ENCODE results near the gene ADAMTS8. TPM values are rescaled to one million over a fixed set of nuclear protein-coding genes. Genes with fewer than 3 reads are reported as not detected.

ADAMTS8 gene
- total RNA-seq, 1 experiment from 2014 or later, result 0.07 TPM

DNA sequence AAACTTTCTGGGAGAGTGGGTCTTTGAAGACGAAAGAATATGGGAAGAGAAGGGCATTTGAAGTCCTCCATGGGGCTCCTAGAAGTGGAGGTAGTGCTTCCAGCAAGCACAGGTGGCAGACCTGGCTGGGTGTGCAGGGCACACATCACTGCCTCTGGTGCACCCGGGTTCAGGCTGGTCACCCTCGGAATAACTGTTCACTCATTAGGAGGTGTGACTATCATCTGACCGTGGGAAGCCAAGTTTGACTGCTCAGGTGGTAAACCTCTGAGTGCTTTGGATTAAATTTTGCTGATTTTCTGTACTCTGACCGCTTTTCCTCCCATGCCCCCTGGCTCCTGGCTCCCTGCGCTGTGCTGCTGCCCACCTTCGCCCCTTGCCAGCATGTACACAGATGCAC, 31.1 kb upstream of the ADAMTS8 start:
- POLR2A ChIA-PET, result no interaction called here
- no peaks in the 10 kb centered on the region for H3K9me2 ChIP-seq (ENCODE audit: insufficient read depth)
- H3K4me3 ChIP-seq (replicated peaks in 1 of 2; ENCODE audit: low read depth in 1 of 2, low read length in 2 of 2), result no peak overlapping the region
- H3K4me1 ChIP-seq (ENCODE audit: control insufficient read depth in 1 of 2, insufficient read depth in 2 of 2, low read length in 2 of 2), result no peaks in the 10 kb centered on the region
- H3K36me3 ChIP-seq (ENCODE audit: control insufficient read depth in 1 of 2, insufficient read depth in 2 of 2, low read length in 2 of 2), result no peaks in the 10 kb centered on the region
- no peaks in the 10 kb centered on the region for H4K20me1 ChIP-seq (ENCODE audit: insufficient read depth)
- no peak for DNase-seq (ENCODE audit: low read depth, low spot score)
- RAD21 ChIA-PET (ENCODE audit: low non-redundant PET in 1 of 2, low total read pairs in 2 of 2, uncharacterized antibody in 2 of 2, unreplicated experiment in 2 of 2), result no interaction called here
- no peak overlapping the region for H3K9ac ChIP-seq (ENCODE audit: low read length)
- no peak overlapping the region for H2AFZ ChIP-seq (ENCODE audit: low read depth, low read length, poor library complexity, severe bottlenecking)
- no peaks in the 10 kb centered on the region for H3K79me2 ChIP-seq (ENCODE audit: insufficient read depth, low read length)
- intact Hi-C loops (cut with micrococcal nuclease), result no loop called here
- TF ChIP-seq ZFX (IDR thresholded peaks at IDR 0.05), result no peak
- TF ChIP-seq SIN3A (IDR thresholded peaks at IDR 0.05; ENCODE audit: low read depth), result no peak
- TF ChIP-seq YY1 (IDR thresholded peaks at IDR 0.05; ENCODE audit: extremely low read depth, insufficient replicate concordance, low read depth, low read length), result no peak
- TF ChIP-seq, protein P1, sequence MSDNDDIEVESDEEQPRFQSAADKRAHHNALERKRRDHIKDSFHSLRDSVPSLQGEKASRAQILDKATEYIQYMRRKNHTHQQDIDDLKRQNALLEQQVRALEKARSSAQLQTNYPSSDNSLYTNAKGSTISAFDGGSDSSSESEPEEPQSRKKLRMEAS (IDR thresholded peaks at IDR 0.05), result no peak
- TF ChIP-seq, protein P2, sequence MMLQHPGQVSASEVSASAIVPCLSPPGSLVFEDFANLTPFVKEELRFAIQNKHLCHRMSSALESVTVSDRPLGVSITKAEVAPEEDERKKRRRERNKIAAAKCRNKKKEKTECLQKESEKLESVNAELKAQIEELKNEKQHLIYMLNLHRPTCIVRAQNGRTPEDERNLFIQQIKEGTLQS (IDR thresholded peaks at IDR 0.05), result no peak
- no peak overlapping the region for H3K27ac ChIP-seq (ENCODE audit: low read depth, low read length)
- BruUV-seq (replicated peaks), result no TSS peak
- ATAC-seq, result no peak
- CTCF ChIA-PET, result no interaction called here
- no peaks in the 10 kb centered on the region for H3K27me3 ChIP-seq (ENCODE audit: insufficient read depth, low read length)
- H3K9me3 ChIP-seq (ENCODE audit: control insufficient read depth in 1 of 2, insufficient read depth in 1 of 2, low read depth in 1 of 2, low read length in 2 of 2), result no peaks in the 10 kb centered on the region
- H3K4me2 ChIP-seq (ENCODE audit: low read length), result no peak overlapping the region

DNA sequence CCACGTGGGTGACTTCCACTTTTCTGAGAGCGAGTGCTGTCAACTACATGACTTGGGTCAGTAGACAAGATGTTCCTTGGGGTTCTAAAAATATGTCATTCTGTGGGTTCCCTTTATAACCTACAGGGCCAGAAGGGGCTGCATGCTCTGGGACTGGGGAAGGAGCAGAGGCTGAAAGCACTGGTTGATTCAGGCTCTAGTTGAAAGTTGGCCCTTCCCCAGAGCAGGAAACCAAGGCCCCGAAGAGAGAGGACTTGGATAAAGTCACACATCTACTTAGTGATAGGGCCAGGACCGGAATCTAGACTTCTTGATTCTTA, 30.0 kb upstream of the ADAMTS8 start:
- no peaks in the 10 kb centered on the region for H3K9me3 ChIP-seq (ENCODE audit: control insufficient read depth in 1 of 2, insufficient read depth in 1 of 2, low read depth in 1 of 2, low read length in 2 of 2)
- ChIA-PET POLR2A (no interaction called here), RAD21 (ENCODE audit: low non-redundant PET in 1 of 2, low total read pairs in 2 of 2, uncharacterized antibody in 2 of 2, unreplicated experiment in 2 of 2) (no interaction called here), CTCF (no interaction called here)
- H3K27ac ChIP-seq (ENCODE audit: low read depth, low read length), result no peak overlapping the region
- H4K20me1 ChIP-seq (ENCODE audit: insufficient read depth), result no peaks in the 10 kb centered on the region
- no peak overlapping the region for H3K4me2 ChIP-seq (ENCODE audit: low read length)
- ATAC-seq, result no peak
- no peaks in the 10 kb centered on the region for H3K9me2 ChIP-seq (ENCODE audit: insufficient read depth)
- no peaks in the 10 kb centered on the region for H3K4me1 ChIP-seq (ENCODE audit: control insufficient read depth in 1 of 2, insufficient read depth in 2 of 2, low read length in 2 of 2)
- H3K9ac ChIP-seq (ENCODE audit: low read length), result no peak overlapping the region
- TF ChIP-seq EZH2 (IDR thresholded peaks at IDR 0.05) (no peak), RAD21 (IDR thresholded peaks at IDR 0.05; ENCODE audit: low read depth) (no peak), ZFX (IDR thresholded peaks at IDR 0.05) (no peak), YY1 (IDR thresholded peaks at IDR 0.05; ENCODE audit: extremely low read depth, insufficient replicate concordance, low read depth, low read length) (no peak), CBX3 (IDR thresholded peaks at IDR 0.05; ENCODE audit: low read depth) (no peak), EGR1 (IDR thresholded peaks at IDR 0.05; ENCODE audit: low read depth) (no peak), JUND (IDR thresholded peaks at IDR 0.05) (no peak), FOSL1 (IDR thresholded peaks at IDR 0.05; ENCODE audit: low read depth) (no peak), CEBPB (IDR thresholded peaks at IDR 0.05; ENCODE audit: low read depth) (no peak), ZNF274 (IDR thresholded peaks at IDR 0.05; ENCODE audit: low read depth, low read length) (no peak)
- TF ChIP-seq, protein P1 (IDR thresholded peaks at IDR 0.05), result no peak
- TF ChIP-seq, protein P3, sequence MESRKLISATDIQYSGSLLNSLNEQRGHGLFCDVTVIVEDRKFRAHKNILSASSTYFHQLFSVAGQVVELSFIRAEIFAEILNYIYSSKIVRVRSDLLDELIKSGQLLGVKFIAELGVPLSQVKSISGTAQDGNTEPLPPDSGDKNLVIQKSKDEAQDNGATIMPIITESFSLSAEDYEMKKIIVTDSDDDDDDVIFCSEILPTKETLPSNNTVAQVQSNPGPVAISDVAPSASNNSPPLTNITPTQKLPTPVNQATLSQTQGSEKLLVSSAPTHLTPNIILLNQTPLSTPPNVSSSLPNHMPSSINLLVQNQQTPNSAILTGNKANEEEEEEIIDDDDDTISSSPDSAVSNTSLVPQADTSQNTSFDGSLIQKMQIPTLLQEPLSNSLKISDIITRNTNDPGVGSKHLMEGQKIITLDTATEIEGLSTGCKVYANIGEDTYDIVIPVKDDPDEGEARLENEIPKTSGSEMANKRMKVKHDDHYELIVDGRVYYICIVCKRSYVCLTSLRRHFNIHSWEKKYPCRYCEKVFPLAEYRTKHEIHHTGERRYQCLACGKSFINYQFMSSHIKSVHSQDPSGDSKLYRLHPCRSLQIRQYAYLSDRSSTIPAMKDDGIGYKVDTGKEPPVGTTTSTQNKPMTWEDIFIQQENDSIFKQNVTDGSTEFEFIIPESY (IDR thresholded peaks at IDR 0.05; ENCODE audit: extremely low read depth, insufficient replicate concordance, low read length), result no peak
- TF ChIP-seq, protein P2 (IDR thresholded peaks at IDR 0.05), result no peak
- no peaks in the 10 kb centered on the region for H3K36me3 ChIP-seq (ENCODE audit: control insufficient read depth in 1 of 2, insufficient read depth in 2 of 2, low read length in 2 of 2)
- no TSS peak for BruUV-seq (replicated peaks)
- no peaks in the 10 kb centered on the region for H3K27me3 ChIP-seq (ENCODE audit: insufficient read depth, low read length)
- no peak overlapping the region for H2AFZ ChIP-seq (ENCODE audit: low read depth, low read length, poor library complexity, severe bottlenecking)
- H3K4me3 ChIP-seq (replicated peaks in 1 of 2; ENCODE audit: low read depth in 1 of 2, low read length in 2 of 2), result no peak overlapping the region
- no peak for DNase-seq (ENCODE audit: low read depth, low spot score)
- intact Hi-C loops (cut with micrococcal nuclease), result no loop called here
- H3K79me2 ChIP-seq (ENCODE audit: insufficient read depth, low read length), result no peaks in the 10 kb centered on the region

Measured in HCT116 (cell line).